Mesendoderm (in vitro differentiated cells): ENCODE results near the gene RXYLT1.
A peak's percentile ranks its signal among the peaks of the same experiment; 100 is the strongest.
"Not testable (repeated sequence)": the region's sequence is repeated elsewhere in the genome, so short reads cannot be mapped to it uniquely, and the experiment has no call there.

Source experiments
- DNase-seq: peaks from one replicate; pipeline ENCODE4 v3.0.0; 2013
- H2AK5ac ChIP-seq: 2 replicates; pipeline ENCODE4 v1.6.1; 2013; ENCODE audit warnings: low read length, inconsistent platforms
- H2BK120ac ChIP-seq: 2 replicates; pipeline ENCODE4 v1.6.1; 2013; ENCODE audit warnings: low read depth, mild to moderate bottlenecking, low read length, moderate library complexity, mixed read lengths
- H2BK15ac ChIP-seq: replicated peaks from 2 replicates; pipeline ENCODE4 v1.6.1; 2013; ENCODE audit warnings: low read depth, mild to moderate bottlenecking, moderate library complexity
- H2BK5ac ChIP-seq: 2 replicates; pipeline ENCODE4 v1.6.1; 2013; ENCODE audit warnings: low read length, inconsistent platforms
- H3K18ac ChIP-seq: 2 replicates; pipeline ENCODE4 v1.6.1; 2013; ENCODE audit warnings: mild to moderate bottlenecking, low read length, mixed read lengths
- H3K23ac ChIP-seq: one replicate; pipeline ENCODE4 v1.6.1; 2013; ENCODE audit warnings: low read length
- H3K27ac ChIP-seq: 2 replicates; pipeline ENCODE4 v1.5.1; 2013; ENCODE audit warnings: low read depth, mild to moderate bottlenecking, inconsistent platforms, low read length, moderate library complexity
- H3K27me3 ChIP-seq: 2 replicates; pipeline ENCODE4 v1.6.1; 2013; ENCODE audit warnings: low read length, control low read depth, mild to moderate bottlenecking, inconsistent platforms; ENCODE audit not compliant: insufficient read depth, poor library complexity
- H3K36me3 ChIP-seq: 2 replicates; pipeline ENCODE4 v1.6.1; 2013; ENCODE audit warnings: low read length, inconsistent platforms; ENCODE audit not compliant: control insufficient read depth, insufficient read depth
- H3K4ac ChIP-seq: one replicate; pipeline ENCODE4 v1.6.1; 2013; ENCODE audit warnings: low read depth, mild to moderate bottlenecking, low read length, moderate library complexity
- H3K4me1 ChIP-seq: 2 replicates; pipeline ENCODE4 v1.6.1; 2013; ENCODE audit warnings: low read depth, low read length, inconsistent platforms; ENCODE audit not compliant: control insufficient read depth
- H3K4me2 ChIP-seq: 2 replicates; pipeline ENCODE4 v1.6.1; 2013; ENCODE audit warnings: low read length
- H3K4me3 ChIP-seq: 2 replicates; pipeline ENCODE4 v1.5.1; 2013; ENCODE audit warnings: mild to moderate bottlenecking, low read length
- H3K56ac ChIP-seq: one replicate; pipeline ENCODE4 v1.6.1; 2013; ENCODE audit warnings: low read length
- H3K79me1 ChIP-seq: 2 replicates; pipeline ENCODE4 v1.6.1; 2013; ENCODE audit warnings: low read length, inconsistent platforms
- H3K79me2 ChIP-seq: 2 replicates; pipeline ENCODE4 v1.6.1; 2013; ENCODE audit warnings: mild to moderate bottlenecking, low read length; ENCODE audit not compliant: control insufficient read depth, insufficient read depth
- H3K9ac ChIP-seq: 2 replicates; pipeline ENCODE4 v1.6.1; 2013; ENCODE audit warnings: low read length, inconsistent platforms
- H4K5ac ChIP-seq: one replicate; pipeline ENCODE4 v1.6.1; 2013; ENCODE audit warnings: low read length
- H4K8ac ChIP-seq: one replicate; pipeline ENCODE4 v1.6.1; 2013; ENCODE audit warnings: low read depth, mild to moderate bottlenecking, control low read depth, low read length, moderate library complexity
- WGBS: extraction: QIAGEN DNeasy Blood & Tissue Kit; methylation state at CpG from one replicate; pipeline ENCODE4 v1.1.7; 2013; ENCODE audit warnings: low lambda C conversion rate, missing lambda C conversion rate; ENCODE audit not compliant: insufficient coverage; ENCODE audit errors: extremely low coverage; 5-methylcytosine and 5-hydroxymethylcytosine counted together

Gene RXYLT1

GRCh38 chr12:63841011-63841410 is 61.3 kb downstream of the RXYLT1 start:
- peaks cover 4% of the 10 kb centered on the region for H3K4me1 ChIP-seq
- H4K8ac ChIP-seq = no peak overlapping the region
- no peak for DNase-seq
- H3K4ac ChIP-seq = no peak overlapping the region
- no peak overlapping the region for H3K23ac ChIP-seq
- no peaks in the 10 kb centered on the region for H3K27me3 ChIP-seq
- H3K36me3 ChIP-seq = no peaks in the 10 kb centered on the region
- H3K56ac ChIP-seq = no peak overlapping the region
- no CpG with 5 or more reads among the region's 3 CpGs for WGBS
- no peak overlapping the region for H3K4me2 ChIP-seq
- no peak overlapping the region for H3K4me3 ChIP-seq
- peaks cover 2% of the 10 kb centered on the region for H3K79me2 ChIP-seq
- H2BK5ac ChIP-seq = no peak overlapping the region
- H3K9ac ChIP-seq = no peak overlapping the region
- H2BK120ac ChIP-seq = no peak overlapping the region
- H3K18ac ChIP-seq = no peak overlapping the region
- no peak overlapping the region for H2BK15ac ChIP-seq
- H2AK5ac ChIP-seq = no peak overlapping the region
- H3K79me1 ChIP-seq = peaks cover 3% of the 10 kb centered on the region
- H4K5ac ChIP-seq = no peak overlapping the region
- H3K27ac ChIP-seq = no peak overlapping the region

- H3K18ac ChIP-seq = no peak overlapping the region
- peaks cover 7% of the 10 kb centered on the region for H3K4me1 ChIP-seq
- no CpG with 5 or more reads among the region's 4 CpGs for WGBS
- no peak overlapping the region for H3K56ac ChIP-seq
- no peak overlapping the region for H3K9ac ChIP-seq
- no peak overlapping the region for H2BK15ac ChIP-seq
- H3K4me2 ChIP-seq = no peak overlapping the region
- no peak overlapping the region for H2BK120ac ChIP-seq
- H3K79me2 ChIP-seq = peaks cover 3% of the 10 kb centered on the region
- no peak overlapping the region for H3K27ac ChIP-seq
- no peak overlapping the region for H3K4me3 ChIP-seq
- no peak overlapping the region for H2BK5ac ChIP-seq
- H3K4ac ChIP-seq = no peak overlapping the region
- H4K8ac ChIP-seq = no peak overlapping the region
- no peak for DNase-seq
- no peaks in the 10 kb centered on the region for H3K27me3 ChIP-seq
- peaks cover 7% of the 10 kb centered on the region for H3K79me1 ChIP-seq
- H4K5ac ChIP-seq = no peak overlapping the region
- no peak overlapping the region for H3K23ac ChIP-seq
- no peaks in the 10 kb centered on the region for H3K36me3 ChIP-seq
- H2AK5ac ChIP-seq = no peak overlapping the region
Observed at GRCh38 chr12:63841571-63841970, 61.9 kb downstream of the RXYLT1 start.

GRCh38 chr12:63842750-63843149 is 63.0 kb downstream of the RXYLT1 start:
- H3K79me2 ChIP-seq, H2BK15ac ChIP-seq, H3K36me3 ChIP-seq, H2AK5ac ChIP-seq, H3K4me2 ChIP-seq, H3K4me3 ChIP-seq, H2BK120ac ChIP-seq, H3K27me3 ChIP-seq, H3K9ac ChIP-seq, H3K4me1 ChIP-seq, H2BK5ac ChIP-seq, DNase-seq, H3K18ac ChIP-seq, H4K5ac ChIP-seq, H4K8ac ChIP-seq, H3K23ac ChIP-seq, H3K27ac ChIP-seq, H3K56ac ChIP-seq: not testable (repeated sequence)
- Histone ChIP-seq H3K79me1 (peaks cover 10% of the 10 kb centered on the region), H3K4ac (peak overlapping the region; percentile 21)
- no CpG with 5 or more reads among the region's 17 CpGs for WGBS

- H3K4me2 ChIP-seq = peak overlapping the region; percentile 43
Observed at GRCh38 chr12:63843254-63843720, 63.6 kb downstream of the RXYLT1 start.

GRCh38 chr12:63843721-63844390 is 64.1 kb downstream of the RXYLT1 start:
- H4K8ac ChIP-seq = no peak overlapping the region
- peak; percentile 95 for DNase-seq
- H3K27me3 ChIP-seq = no peaks in the 10 kb centered on the region
- no peaks in the 10 kb centered on the region for H3K36me3 ChIP-seq
- peak overlapping the region; percentile 26 for H3K4me2 ChIP-seq
- H2BK120ac ChIP-seq = no peak overlapping the region
- H2AK5ac ChIP-seq = no peak overlapping the region
- peaks cover 6% of the 10 kb centered on the region for H3K79me2 ChIP-seq
- no peak overlapping the region for H3K23ac ChIP-seq
- H3K4ac ChIP-seq = peak overlapping the region; percentile 41
- H3K79me1 ChIP-seq = peaks cover 10% of the 10 kb centered on the region
- peak overlapping the region; percentile 59 for H2BK5ac ChIP-seq
- H2BK15ac ChIP-seq = no peak overlapping the region
- H3K56ac ChIP-seq = peak overlapping the region; percentile 70
- H3K4me1 ChIP-seq = peaks cover 7% of the 10 kb centered on the region
- peak overlapping the region; percentile 17 for H3K18ac ChIP-seq
- H3K4me3 ChIP-seq = peak overlapping the region; percentile 79
- peak overlapping the region; percentile 84 for H3K9ac ChIP-seq
- H3K27ac ChIP-seq = peak overlapping the region; percentile 42
- no peak overlapping the region for H4K5ac ChIP-seq
- WGBS = no CpG with 5 or more reads among the region's 80 CpGs

More at GRCh38 chr12:63843254-63843720, 63.6 kb downstream of the RXYLT1 start:
- Histone ChIP-seq H4K5ac (no peak overlapping the region), H3K4me1 (peaks cover 7% of the 10 kb centered on the region), H3K23ac (no peak overlapping the region), H3K27me3 (no peaks in the 10 kb centered on the region), H2BK5ac (no peak overlapping the region), H3K36me3 (no peaks in the 10 kb centered on the region), H3K27ac (no peak overlapping the region), H4K8ac (no peak overlapping the region), H3K79me2 (peaks cover 6% of the 10 kb centered on the region), H3K79me1 (peaks cover 10% of the 10 kb centered on the region), H2BK120ac (no peak overlapping the region), H2AK5ac (no peak overlapping the region), H3K9ac (peak overlapping the region; percentile 43), H3K18ac (no peak overlapping the region), H3K4ac (no peak overlapping the region), H2BK15ac (peak overlapping the region; percentile 13), H3K56ac (peak overlapping the region; percentile 59), H3K4me3 (peak overlapping the region; percentile 36)
- WGBS = no CpG with 5 or more reads among the region's 28 CpGs
- DNase-seq = no peak
